GM12878 (cell line): Measurements from ENCODE around the gene UNC13B. TPM values are rescaled to one million over a fixed set of nuclear protein-coding genes. Genes with fewer than 3 reads are reported as not detected.

Source experiments
- ATAC-seq: fragments of 200-7000 bp; cut with Tn5 transposase; 3 replicates; pipeline ENCODE4 v1.9.1; 2020; ENCODE audit warnings: mild to moderate bottlenecking, moderate library complexity
- BruUV-seq: library from RNA; stranded (reverse); fragments of 400-500 nt; replicated peaks from 2 replicates; lab custom pipeline; 2021; lab: Mats Ljungman, UMichigan
- CTCF ChIA-PET: fragments of 300-600 bp; sonication (Branson Sonifier 250); formaldehyde crosslinking; extraction: SDS; loops from one replicate; lab custom pipeline; 2021; ENCODE audit warnings: inconsistent platforms; lab: Yijun Ruan, JAX
- POLR2A ChIA-PET: fragments of 350-600 bp; formaldehyde crosslinking; extraction: SDS; loops from one replicate; lab custom pipeline; 2021; ENCODE audit warnings: inconsistent platforms; lab: Charles Lee
- RAD21 ChIA-PET: fragments of 300-600 bp; sonication (Branson Sonifier 250); formaldehyde crosslinking; loops from one replicate; lab custom pipeline; 2023; ENCODE audit warnings: antibody characterized with exemption; ENCODE audit not compliant: unreplicated experiment; lab: Charles Lee
- SMC1A ChIA-PET: fragments of 300-600 bp; sonication (Branson Sonifier 250); formaldehyde crosslinking; loops from one replicate; lab custom pipeline; 2023; ENCODE audit not compliant: unreplicated experiment, uncharacterized antibody; lab: Charles Lee
- DNase-seq: peaks from one replicate; pipeline ENCODE4 v3.0.0-alpha.2; 2011; ENCODE audit warnings: low read depth, low spot score
- FAIRE-seq: peaks from 3 replicates; lab custom pipeline; 2011; peaks lifted over from hg19 to GRCh38; lab: Jason Lieb, UNC
- H2AFZ ChIP-seq: 2 replicates; pipeline ENCODE4 v1.6.0; 2011; ENCODE audit warnings: low read depth, low read length, control low read depth; ENCODE audit not compliant: control insufficient read depth
- H3K27ac ChIP-seq: 2 replicates; pipeline ENCODE4 v1.5.1; 2011; ENCODE audit warnings: control low read depth; ENCODE audit not compliant: control insufficient read depth, insufficient read depth
- H3K27me3 ChIP-seq, 2 experiments: replicated peaks in 1 of 2; 2 replicates each; pipeline versions ENCODE4 v1.6.0 to v1.6.1; 2011; ENCODE audit warnings: low read length in 1 of 2; ENCODE audit not compliant: control insufficient read depth in 2 of 2, insufficient read depth in 2 of 2
- H3K36me3 ChIP-seq, 2 experiments: 2 replicates each; pipeline ENCODE4 v1.5.1; 2011; ENCODE audit warnings: low read length in 1 of 2; ENCODE audit not compliant: control insufficient read depth in 2 of 2, insufficient read depth in 2 of 2
- H3K4me1 ChIP-seq: 2 replicates; pipeline ENCODE4 v1.6.1; 2011; ENCODE audit warnings: mild to moderate bottlenecking, low read length, moderate library complexity, mixed read lengths; ENCODE audit not compliant: control insufficient read depth, insufficient read depth
- H3K4me2 ChIP-seq: 2 replicates; pipeline ENCODE4 v1.6.0; 2011; ENCODE audit warnings: control low read depth; ENCODE audit not compliant: control insufficient read depth, insufficient read depth
- H3K4me3 ChIP-seq: fragments of 200-600 bp; sonication (generic); 2 replicates; pipeline ENCODE4 v1.5.1; 2016
- H3K79me2 ChIP-seq: 2 replicates; pipeline ENCODE4 v1.6.0; 2011; ENCODE audit warnings: low read length; ENCODE audit not compliant: control insufficient read depth, insufficient read depth
- H3K9ac ChIP-seq: 2 replicates; pipeline ENCODE4 v1.8.0; 2011; ENCODE audit warnings: low read length, control low read depth, mixed read lengths; ENCODE audit not compliant: control insufficient read depth, insufficient read depth
- H3K9me3 ChIP-seq: replicated peaks from 3 replicates; pipeline ENCODE4 v1.5.1; 2011; ENCODE audit warnings: mild to moderate bottlenecking, low read length; ENCODE audit not compliant: control insufficient read depth, insufficient read depth
- H4K20me1 ChIP-seq: 2 replicates; pipeline ENCODE4 v1.6.0; 2011; ENCODE audit not compliant: control insufficient read depth, insufficient read depth
- BCLAF1 ChIP-seq: fragments of 450-650 bp; IDR thresholded peaks from 2 replicates; pipeline ENCODE4 v1.6.1; 2017; ENCODE audit warnings: antibody characterized with exemption, mild to moderate bottlenecking, moderate library complexity
- CREB1 ChIP-seq: IDR thresholded peaks from 2 replicates; pipeline ENCODE4 v1.6.1; 2012; ENCODE audit warnings: low read depth, mild to moderate bottlenecking, inconsistent platforms
- DPF2 ChIP-seq: fragments of 450-650 bp; IDR thresholded peaks from 2 replicates; pipeline ENCODE4 v1.6.1; 2017; ENCODE audit warnings: mild to moderate bottlenecking
- EED ChIP-seq: sonication (generic); IDR thresholded peaks from 2 replicates; pipeline ENCODE4 v1.6.1; 2016; ENCODE audit warnings: antibody characterized with exemption, low read depth
- EZH2 ChIP-seq: IDR thresholded peaks from 2 replicates; pipeline ENCODE4 v1.6.1; 2012; ENCODE audit warnings: low read depth, mild to moderate bottlenecking, control low read depth, inconsistent platforms, low read length, borderline replicate concordance; ENCODE audit not compliant: control insufficient read depth
- NFXL1 ChIP-seq: fragments of 450-650 bp; IDR thresholded peaks from 2 replicates; pipeline ENCODE4 v1.6.1; 2017; ENCODE audit warnings: antibody characterized with exemption, mild to moderate bottlenecking, borderline replicate concordance
- PAX8 ChIP-seq: fragments of 450-650 bp; IDR thresholded peaks from 2 replicates; pipeline ENCODE4 v1.6.1; 2017; ENCODE audit warnings: mild to moderate bottlenecking, moderate library complexity
- POU2F2 ChIP-seq: IDR thresholded peaks from 3 replicates; pipeline ENCODE4 v1.6.1; 2011; ENCODE audit warnings: low read depth, mild to moderate bottlenecking, low read length, borderline replicate concordance
- RELA ChIP-seq: fragments of 450-650 bp; IDR thresholded peaks from 2 replicates; pipeline ENCODE4 v1.8.0; 2014; ENCODE audit warnings: borderline replicate concordance; ENCODE audit not compliant: partially characterized antibody
- YBX1 ChIP-seq: fragments of 450-650 bp; IDR thresholded peaks from 2 replicates; pipeline ENCODE4 v1.6.1; 2016; ENCODE audit warnings: antibody characterized with exemption
- ZNF217 ChIP-seq: fragments of 450-650 bp; IDR thresholded peaks from 2 replicates; pipeline ENCODE4 v1.6.1; 2017; ENCODE audit warnings: antibody characterized with exemption, mild to moderate bottlenecking
- ZNF622 ChIP-seq: fragments of 450-650 bp; IDR thresholded peaks from 2 replicates; pipeline ENCODE4 v1.6.1; 2017; ENCODE audit warnings: mild to moderate bottlenecking, inconsistent platforms
- WGBS: methylation state at CpG from one replicate; pipeline ENCODE4 v1.1.6; 2016; ENCODE audit warnings: low lambda C conversion rate; ENCODE audit not compliant: insufficient replicate concordance, insufficient coverage; ENCODE audit errors: missing lambda C conversion rate; 5-methylcytosine and 5-hydroxymethylcytosine counted together
- in situ Hi-C: fragments of 300-500 bp; cut with MboI; formaldehyde crosslinking; loops from 9 replicates; pipeline ENCODE4 v1.14.3; 2018; ENCODE audit warnings: mixed read lengths
- intact Hi-C: fragments of 100-400 bp; cut with micrococcal nuclease; formaldehyde crosslinking; loops from one replicate; pipeline ENCODE4 v1.14.2; 2022; ENCODE audit not compliant: unreplicated experiment
- polyA plus RNA-seq, 11 experiments: library from polyadenylated mRNA; depleted of rRNA in 4 of 11; unstranded in 6 of 11; stranded (reverse) in 5 of 11; fragments of >200 nt; fragmentation: Nextera tagmentation in 4 of 11; fragmentation: Illumina TruSeq in 1 of 11; extraction: Ambion mirVana in 4 of 11; extraction: Trizol in 1 of 11; gene quantifications; 1 replicate in 1 of 11; 2 replicates in 10 of 11; pipeline versions ENCODE4 v1.2.1 to v1.2.3, GENCODE V29; 2011 to 2016; ENCODE audit warnings: inconsistent platforms in 2 of 11, missing spikeins in 2 of 11, low read depth in 1 of 11
- total RNA-seq, 4 experiments: library from RNA; depleted of rRNA in 3 of 4; stranded (reverse); fragments of >200 nt in 3 of 4; fragmentation: Illumina TruSeq in 1 of 4; extraction: Trizol in 1 of 4; gene quantifications; 2 replicates each; pipeline versions ENCODE4 v1.2.1 to v1.2.3, GENCODE V29; 2013 to 2021

The UNC13B gene
- total and polyA plus RNA-seq, 10 of the 15 experiments (the other 5 are each of a cell fraction or from before 2014, with no cell fraction given): under 0.01 to 0.42 (median 0.06) TPM; not detected in 4

GRCh38 chr9:35205340-35205739, 43.5 kb downstream of the UNC13B start:
- ChIA-PET RAD21 (no interaction called here), SMC1A (no interaction called here), CTCF (interaction anchor here (0.6 kb wide), 1 partner anchor 240 kb away, joined by 3 read pairs; no protein-coding TSS in a partner anchor), POLR2A (no interaction called here)
- Histone ChIP-seq H3K9ac (no peak overlapping the region), H3K4me2 (no peak overlapping the region), H3K36me3 (no peaks in the 10 kb centered on the region), H3K27me3 (no peaks in the 10 kb centered on the region), H3K79me2 (no peaks in the 10 kb centered on the region), H3K27ac (no peak overlapping the region), H3K4me3 (no peak overlapping the region), H3K9me3 (peaks cover 4% of the 10 kb centered on the region; the same call in 1 of the 3 replicates), H3K4me1 (no peaks in the 10 kb centered on the region), H2AFZ (no peak overlapping the region), H4K20me1 (no peaks in the 10 kb centered on the region)
- in situ Hi-C loops: no loop called here
- no peak for FAIRE-seq
- no TSS peak for BruUV-seq
- DNase-seq: no peak
- intact Hi-C loops: no loop called here
- 0% methylated on average over 1 of the region's 1 CpG for WGBS
- TF ChIP-seq RELA (no peak), EZH2 (no peak), NFXL1 (no peak), POU2F2 (no peak), PAX8 (no peak), EED (no peak)
- no peak for ATAC-seq

DNA sequence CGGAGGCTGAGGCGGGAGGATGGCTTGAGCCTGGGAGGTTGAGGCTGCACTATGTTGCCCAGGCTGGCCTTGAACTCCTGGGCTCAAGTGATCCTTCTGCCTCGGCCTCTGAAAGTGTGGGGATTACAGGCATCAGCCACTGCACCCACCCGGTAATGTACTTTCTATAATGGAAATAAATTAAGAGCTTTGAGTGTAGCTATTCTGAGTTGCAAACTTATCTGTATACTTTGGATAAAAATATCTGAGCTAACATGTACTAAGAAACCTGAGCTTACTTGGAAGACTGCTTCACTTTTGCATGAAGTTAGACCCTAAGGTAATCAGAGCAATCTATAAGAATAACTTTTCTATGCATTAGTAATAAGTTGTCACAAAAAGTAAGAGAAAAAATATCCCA, 50.0 kb downstream of the UNC13B start:
- SMC1A ChIA-PET: no interaction called here
- intact Hi-C loops: no loop called here
- POLR2A ChIA-PET: no interaction called here

More for the DNA sequence above, 50.0 kb downstream of the UNC13B start:
- no peaks in the 10 kb centered on the region for H4K20me1 ChIP-seq
- no peak overlapping the region for H3K4me3 ChIP-seq
- H3K9ac ChIP-seq: no peak overlapping the region
- CTCF ChIA-PET: interaction anchor here (0.8 to 1.4 kb wide), 2 partner anchors 8 to 24 kb away, joined by 3 read pairs; no protein-coding TSS in a partner anchor
- DNase-seq: no peak
- no peak overlapping the region for H3K4me2 ChIP-seq
- RAD21 ChIA-PET: no interaction called here
- in situ Hi-C loops: no loop called here
- no peak overlapping the region for H3K27ac ChIP-seq
- H3K79me2 ChIP-seq: no peaks in the 10 kb centered on the region
- no peaks in the 10 kb centered on the region for H3K4me1 ChIP-seq
- TF ChIP-seq BCLAF1 (no peak), ZNF622 (no peak), DPF2 (no peak), ZNF217 (no peak), YBX1 (no peak), CREB1 (no peak)
- no TSS peak for BruUV-seq
- no peak overlapping the region for H2AFZ ChIP-seq
- ATAC-seq: no peak
- no peaks in the 10 kb centered on the region; the same call in 2 of the 3 replicates for H3K9me3 ChIP-seq
- H3K27me3 ChIP-seq: no peaks in the 10 kb centered on the region
- no peaks in the 10 kb centered on the region for H3K36me3 ChIP-seq
- FAIRE-seq: no peak
- WGBS: 64% methylated on average over 4 of the region's 4 CpGs
